H1 (cell line): ENCODE results near the gene RAB3IP.

Source experiments
- CTCF ChIP-seq, 3 experiments: IDR thresholded peaks; 1 replicate in 2 of 3; 2 replicates in 1 of 3; pipeline versions ENCODE4 v1.5.1 to v1.6.1; 2011; ENCODE audit warnings: low read length in 3 of 3, mild to moderate bottlenecking in 3 of 3, inconsistent platforms in 2 of 3, low read depth in 1 of 3, moderate library complexity in 1 of 3; ENCODE audit not compliant: insufficient read depth in 1 of 3; ENCODE audit errors: control extremely low read depth in 1 of 3
- EP300 ChIP-seq, 2 experiments: IDR thresholded peaks; 1 replicate in 1 of 2; 2 replicates in 1 of 2; pipeline ENCODE4 v1.6.1; 2011 to 2012; ENCODE audit warnings: low read depth in 2 of 2, low read length in 2 of 2, mild to moderate bottlenecking in 2 of 2, borderline replicate concordance in 1 of 2, inconsistent platforms in 1 of 2, moderate library complexity in 1 of 2
- KDM5A ChIP-seq: fragments of 200-600 bp; IDR thresholded peaks from 2 replicates; pipeline ENCODE4 v1.7.1; 2012; ENCODE audit warnings: mild to moderate bottlenecking, low read length, inconsistent platforms, mixed read lengths

GRCh38 chr12:69834147-69834546 is 95.5 kb downstream of the RAB3IP start:
- no peak for TF ChIP-seq KDM5A
- TF ChIP-seq CTCF (IDR thresholded peaks at IDR 0.05; ENCODE audit: control extremely low read depth in 1 of 3, insufficient read depth in 1 of 3, low read depth in 1 of 3, low read length in 3 of 3) = no peak
- TF ChIP-seq EP300 (IDR thresholded peaks at IDR 0.05; ENCODE audit: borderline replicate concordance in 1 of 2, low read depth in 2 of 2, low read length in 2 of 2) = no peak
